Posterior vena cava (tissue), 2 donors: ENCODE data around the gene ARHGEF28. TPM values are rescaled to one million over a fixed set of nuclear protein-coding genes. Genes with fewer than 3 reads are reported as not detected.

Experiments used
- DNase-seq: peaks from one replicate; pipeline ENCODE4 v3.0.0-alpha.2; 2020; ENCODE audit warnings: low spot score
- intact Hi-C, 2 donors: fragments of 100-400 bp; cut with DNase I; formaldehyde crosslinking; loops; one replicate each; pipeline versions ENCODE4 v1.14.1 to v1.14.2; 2022 to 2023
- total RNA-seq, 2 donors: library from RNA; stranded (reverse); fragmentation: NEBNext Ultra II Directional; extraction: Animal tissue kit (Norgen Biotek cat#: 25700); gene quantifications; one replicate each; pipeline ENCODE4 v1.2.1, GENCODE V29; 2021
- donor health status: DM: yes; HTN: yes; CAD: no.
- donor health status: DM: yes; HTN: yes; CAD: no.

Gene ARHGEF28
- total RNA-seq, 2 donors from 2014 or later = 12.7 to 13.0 TPM

DNA sequence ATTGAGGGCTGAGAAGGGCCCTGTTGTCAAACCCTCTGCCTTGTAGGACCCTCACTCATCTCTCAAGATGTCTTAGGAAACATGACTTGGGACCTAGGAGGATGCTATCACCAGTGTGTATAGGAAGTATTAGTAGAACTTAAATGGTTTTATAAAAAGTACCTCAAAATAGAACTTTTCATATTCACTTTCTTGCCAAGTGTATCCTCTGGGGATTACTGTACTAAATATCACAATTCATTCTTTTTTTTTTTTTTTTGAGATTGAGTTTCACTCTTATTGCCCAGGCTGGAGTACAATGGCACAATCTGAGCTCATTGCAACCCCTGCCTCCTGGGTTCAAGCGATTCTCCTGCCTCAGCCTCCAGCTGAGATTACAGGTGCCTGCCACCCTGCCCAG is 56.2 kb downstream of the ARHGEF28 start:
- DNase-seq = no peak
- intact Hi-C loops = no loop called here

GRCh38 chr5:73684691-73685090 is 58.7 kb downstream of the ARHGEF28 start:
- no peak for DNase-seq
- intact Hi-C loops = no loop called here

DNA sequence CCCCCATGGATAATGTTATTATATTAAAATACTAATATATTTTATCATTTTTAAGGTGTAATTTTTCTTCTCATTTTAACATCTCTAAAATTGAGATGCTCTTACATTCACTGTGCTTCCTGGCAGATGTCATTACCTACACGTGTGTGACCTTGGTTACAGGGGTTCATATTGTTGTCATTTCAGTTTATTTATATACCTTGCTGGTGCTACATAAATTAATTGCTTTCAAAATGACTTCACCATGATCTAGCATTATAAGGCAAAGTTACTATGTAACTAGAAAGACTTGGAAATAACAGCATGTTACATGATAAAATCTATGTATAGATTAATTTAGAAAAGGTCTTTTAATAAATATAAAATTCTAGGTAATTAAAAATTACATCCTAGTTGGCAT is 60.9 kb downstream of the ARHGEF28 start:
- no peak for DNase-seq

GRCh38 chr5:73687357-73687756 is 61.4 kb downstream of the ARHGEF28 start:
- intact Hi-C loops = no loop called here

More for the DNA sequence above, 60.9 kb downstream of the ARHGEF28 start:
- intact Hi-C loops = no loop called here

DNA sequence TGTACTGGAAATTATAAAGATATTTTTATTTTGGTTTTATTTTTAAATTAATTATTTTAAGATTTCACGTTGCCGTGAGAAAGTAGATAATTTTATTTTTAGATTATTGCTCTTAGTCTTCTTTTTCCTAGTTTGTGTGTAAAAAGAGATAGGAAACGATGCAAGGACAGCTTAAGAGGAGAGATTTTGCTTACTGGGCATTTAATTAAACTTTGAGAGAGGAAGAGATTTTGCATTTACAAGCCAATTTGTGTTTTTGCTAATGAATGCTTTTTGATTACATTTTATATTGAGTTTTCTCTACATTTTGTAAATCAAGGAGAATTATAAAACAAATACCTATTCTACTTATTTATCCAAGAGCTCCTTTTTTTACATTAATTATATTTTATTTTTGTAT is 64.0 kb downstream of the ARHGEF28 start:
- intact Hi-C loops = no loop called here
- no peak for DNase-seq

More at GRCh38 chr5:73687357-73687756, 61.4 kb downstream of the ARHGEF28 start:
- DNase-seq = no peak

DNA sequence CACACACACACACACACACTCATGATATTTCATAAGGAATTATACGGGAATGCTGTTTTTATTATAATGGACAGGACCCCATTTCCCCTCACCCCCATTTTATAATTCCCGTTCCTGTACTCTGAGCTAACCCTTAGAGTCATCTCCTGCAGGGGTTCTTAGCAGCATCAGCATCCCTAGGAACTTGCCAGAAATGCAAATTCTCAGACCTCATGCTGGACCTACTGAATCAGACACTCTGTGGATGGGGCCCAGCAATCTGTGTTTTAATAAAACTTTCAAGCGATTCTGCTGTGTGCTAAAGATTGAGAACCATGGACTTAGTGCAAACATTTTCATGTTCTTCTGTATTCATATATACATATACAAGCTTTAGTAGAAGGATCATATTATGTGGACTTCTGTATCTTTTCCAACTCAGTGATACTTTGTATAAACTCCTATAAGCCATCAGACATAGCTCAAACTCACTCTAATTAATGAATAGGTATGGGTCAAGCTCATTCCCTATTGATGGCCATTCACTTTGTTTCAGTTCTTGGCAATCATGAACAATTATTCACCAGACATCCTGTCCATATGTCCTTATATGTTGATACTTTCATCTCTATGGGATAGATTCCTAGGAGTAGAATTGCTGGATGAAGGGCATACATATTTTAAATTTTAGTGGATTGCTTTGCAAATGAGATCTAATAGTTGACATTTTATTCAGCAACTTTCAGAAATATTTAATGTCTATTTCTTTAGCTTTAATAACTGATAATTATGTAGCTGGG is 65.5 kb downstream of the ARHGEF28 start:
- DNase-seq = no peak
- intact Hi-C loops = no loop called here

- intact Hi-C loops = no loop called here
- no peak for DNase-seq
Observed at GRCh38 chr5:73692166-73692640, 66.2 kb downstream of the ARHGEF28 start.

GRCh38 chr5:73692981-73693380 is 67.0 kb downstream of the ARHGEF28 start:
- intact Hi-C loops = no loop called here
- DNase-seq = no peak

- intact Hi-C loops = no loop called here
- DNase-seq = no peak
Observed at GRCh38 chr5:73693573-73694061, 67.6 kb downstream of the ARHGEF28 start.

DNA sequence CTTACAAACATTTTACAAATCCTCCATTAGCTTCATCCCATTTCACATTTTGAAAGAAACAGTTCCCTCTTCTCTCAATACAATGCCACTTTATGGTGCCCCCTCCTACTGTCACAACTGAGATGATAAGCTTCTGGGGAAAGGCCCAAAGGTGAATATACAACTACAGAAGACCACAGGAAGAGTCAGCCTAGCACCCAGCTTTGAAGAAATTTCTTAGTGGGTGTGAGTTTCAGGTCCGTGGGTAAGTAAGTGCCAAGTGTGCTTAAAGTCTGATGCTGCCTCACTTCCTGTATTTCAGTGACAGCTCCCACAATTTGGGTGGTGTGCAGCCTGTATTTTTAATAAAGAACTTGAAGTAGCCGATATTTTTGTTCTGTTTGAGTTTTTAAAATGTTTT is 68.1 kb downstream of the ARHGEF28 start:
- intact Hi-C loops = no loop called here
- no peak for DNase-seq

DNA sequence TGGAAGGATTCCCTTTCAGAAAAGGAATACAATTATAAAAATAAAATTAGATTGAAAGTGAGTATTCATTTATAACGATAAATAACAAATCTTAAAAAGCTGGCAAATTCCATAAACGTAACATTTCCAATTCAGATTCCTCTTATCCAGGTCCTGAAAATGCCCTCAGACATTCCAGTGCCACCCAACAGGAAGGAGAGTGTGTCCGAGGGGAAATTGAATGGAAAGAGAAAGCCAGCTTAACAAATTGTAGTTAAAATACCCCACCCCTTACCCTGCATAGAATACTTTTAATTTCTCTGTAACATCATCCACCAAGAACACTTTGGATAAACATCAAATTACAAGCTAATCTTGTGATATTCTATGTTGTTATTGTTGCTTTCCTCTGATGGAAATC is 72.0 kb downstream of the ARHGEF28 start:
- no peak for DNase-seq
- intact Hi-C loops = no loop called here

GRCh38 chr5:73701566-73701965 is 75.6 kb downstream of the ARHGEF28 start:
- intact Hi-C loops = loop anchor here in 1 of 2 donors (1.0 kb wide), 1 partner anchor 20 kb away; no protein-coding TSS in a partner anchor

GRCh38 chr5:73702534-73702933 is 76.5 kb downstream of the ARHGEF28 start:
- intact Hi-C loops = no loop called here
- DNase-seq = no peak

More at GRCh38 chr5:73701566-73701965, 75.6 kb downstream of the ARHGEF28 start:
- DNase-seq = no peak

GRCh38 chr5:73702951-73703350 is 77.0 kb downstream of the ARHGEF28 start:
- intact Hi-C loops = no loop called here
- no peak for DNase-seq

- intact Hi-C loops = no loop called here
- no peak for DNase-seq
Observed at GRCh38 chr5:73705364-73705763, 79.4 kb downstream of the ARHGEF28 start.

- intact Hi-C loops = no loop called here
- no peak for DNase-seq
Observed at GRCh38 chr5:73706963-73707362, 81.0 kb downstream of the ARHGEF28 start.

DNA sequence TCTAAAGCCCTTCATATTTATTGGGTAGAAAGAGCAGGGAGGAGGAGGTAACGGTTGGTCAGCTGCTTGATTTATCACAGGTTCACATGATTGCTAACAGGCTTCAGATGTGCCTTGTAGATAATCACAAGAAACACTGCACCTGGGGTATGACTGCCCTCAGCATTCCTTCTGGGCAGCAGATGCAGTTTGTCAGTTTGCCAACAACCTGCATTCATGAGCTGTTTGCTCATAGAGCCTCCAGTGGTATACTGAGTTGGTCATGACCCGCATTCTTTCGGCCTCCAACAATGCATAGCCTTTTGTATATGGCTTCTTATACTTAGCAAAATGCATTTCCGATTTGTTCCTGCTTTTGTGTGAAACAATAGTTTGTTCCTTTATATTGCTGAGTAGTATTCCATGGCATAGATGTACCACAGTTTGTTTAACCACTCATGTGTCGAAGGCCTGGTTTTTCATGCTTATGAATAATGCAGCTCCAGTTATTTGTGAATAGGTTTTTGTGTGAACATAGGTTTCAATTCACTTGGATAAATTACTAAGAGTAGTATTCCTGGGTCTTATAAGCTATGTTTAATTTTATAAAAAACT is 83.6 kb downstream of the ARHGEF28 start:
- intact Hi-C loops = no loop called here
- no peak for DNase-seq

GRCh38 chr5:73716284-73716808 is 90.3 kb downstream of the ARHGEF28 start:
- intact Hi-C loops = no loop called here
- no peak for DNase-seq

DNA sequence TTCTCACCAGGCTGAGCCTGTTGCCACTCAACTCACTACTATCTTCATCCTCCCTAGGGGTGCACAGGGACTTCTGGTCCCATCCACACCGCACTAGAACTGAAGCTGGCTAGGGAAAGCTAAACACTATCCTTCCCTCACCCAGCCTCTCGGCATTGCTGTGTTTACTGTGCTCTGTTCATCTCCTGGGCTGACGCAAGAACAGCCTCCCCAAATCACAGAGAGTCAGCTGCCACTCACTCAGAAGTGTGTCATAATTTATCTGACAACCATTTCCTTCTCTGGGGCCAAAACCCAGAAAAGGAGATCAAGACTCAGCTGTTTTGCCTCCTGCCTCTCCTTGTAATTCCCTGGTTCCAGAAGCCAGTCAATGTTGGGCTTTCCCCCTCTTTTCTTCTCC is 92.8 kb downstream of the ARHGEF28 start:
- intact Hi-C loops = no loop called here
- no peak for DNase-seq

- no peak for DNase-seq
- intact Hi-C loops = no loop called here
Observed at GRCh38 chr5:73719632-73720031, 93.6 kb downstream of the ARHGEF28 start.
